ENCODE measurements around the gene ARHGAP25.
A peak's percentile ranks its signal among the peaks of the same experiment; 100 is the strongest.

Gene ARHGAP25

GRCh38 chr2:68805025-68805424 lies 70.4 kb downstream of the ARHGAP25 start:
- no peak for DNase-seq

GRCh38 chr2:68806511-68807109 lies 72.0 kb downstream of the ARHGAP25 start:
- DNase-seq = no peak

GRCh38 chr2:68807821-68808266 lies 73.2 kb downstream of the ARHGAP25 start:
- DNase-seq = no peak

- no peak for DNase-seq
These were observed 75.0 kb downstream of the ARHGAP25 start for GRCh38 chr2:68809324-68810240.

- DNase-seq = no peak
These were observed 76.8 kb downstream of the ARHGAP25 start for GRCh38 chr2:68811364-68811763.

GRCh38 chr2:68812251-68812650 lies 77.6 kb downstream of the ARHGAP25 start:
- DNase-seq = peak in 1 of 2 experiments; percentile 6

GRCh38 chr2:68813596-68813995 lies 79.0 kb downstream of the ARHGAP25 start:
- DNase-seq = no peak

GRCh38 chr2:68817306-68817705 lies 82.7 kb downstream of the ARHGAP25 start:
- DNase-seq = no peak

GRCh38 chr2:68819556-68819955 lies 84.9 kb downstream of the ARHGAP25 start:
- no peak for DNase-seq

GRCh38 chr2:68822207-68822872 lies 87.7 kb downstream of the ARHGAP25 start:
- DNase-seq = no peak

- no peak for DNase-seq
These were observed 90.2 kb downstream of the ARHGAP25 start for GRCh38 chr2:68824831-68825230.

- no peak for DNase-seq
These were observed 91.3 kb downstream of the ARHGAP25 start for GRCh38 chr2:68825866-68826265.

GRCh38 chr2:68827666-68828065 lies 93.1 kb downstream of the ARHGAP25 start:
- no peak for DNase-seq

- no peak for DNase-seq
These were observed 94.5 kb downstream of the ARHGAP25 start for GRCh38 chr2:68828887-68829708.

- no peak for DNase-seq
These were observed 95.1 kb downstream of the ARHGAP25 start for GRCh38 chr2:68829749-68830148.

- no peak for DNase-seq
These were observed 97.1 kb downstream of the ARHGAP25 start for GRCh38 chr2:68831686-68832232.

GRCh38 chr2:68832233-68832869 lies 97.7 kb downstream of the ARHGAP25 start:
- DNase-seq = no peak

GRCh38 chr2:68833162-68833561 lies 98.6 kb downstream of the ARHGAP25 start:
- DNase-seq = no peak

GRCh38 chr2:68834737-68835376 lies 100.2 kb downstream of the ARHGAP25 start:
- DNase-seq = no peak

- DNase-seq = no peak
These were observed 101.0 kb downstream of the ARHGAP25 start for GRCh38 chr2:68835621-68836020.

GRCh38 chr2:68837164-68837860 lies 102.7 kb downstream of the ARHGAP25 start:
- no peak for DNase-seq

Measured in NCI-H1930 (cell line).